HepG2 (cell line): ENCODE measurements around the gene LYSMD1. TPM values are rescaled to one million over a fixed set of nuclear protein-coding genes. Genes with fewer than 3 reads are reported as not detected.

Source experiments
- BHLHE40 ChIP-seq: IDR thresholded peaks from 2 replicates; pipeline ENCODE4 v1.6.1; 2011; ENCODE audit warnings: low read length, improper control_type of control experiment
- DZIP1 ChIP-seq: sonication (generic); formaldehyde crosslinking; IDR thresholded peaks from 2 replicates; pipeline ENCODE4 v1.5.0; 2020; ENCODE audit warnings: mild to moderate bottlenecking, missing genetic modification reagents
- FOXK1 ChIP-seq: sonication (generic); formaldehyde crosslinking; IDR thresholded peaks from 2 replicates; pipeline ENCODE4 v1.4.0; 2020; ENCODE audit warnings: low read depth, missing genetic modification reagents, borderline replicate concordance
- GLMP ChIP-seq: sonication (generic); formaldehyde crosslinking; IDR thresholded peaks from 2 replicates; pipeline ENCODE4 v1.9.0; 2021; ENCODE audit warnings: missing genetic modification reagents, mild to moderate bottlenecking, borderline replicate concordance
- GTF2F1 ChIP-seq: fragments of 150-350 bp; IDR thresholded peaks from 2 replicates; pipeline ENCODE4 v1.6.1; 2014; ENCODE audit warnings: low read length
- ISX ChIP-seq: sonication (generic); formaldehyde crosslinking; conservative IDR thresholded peaks from 2 replicates; pipeline ENCODE4 v1.5.0; 2020; ENCODE audit warnings: missing genetic modification reagents
- NFE2L2 ChIP-seq: fragments of 150-350 bp; IDR thresholded peaks from 2 replicates; pipeline ENCODE4 v1.6.1; 2014; ENCODE audit warnings: low read length
- NFRKB ChIP-seq: fragments of 450-650 bp; IDR thresholded peaks from 2 replicates; pipeline ENCODE4 v1.6.1; 2017
- REL ChIP-seq: sonication (generic); formaldehyde crosslinking; conservative IDR thresholded peaks from 2 replicates; pipeline ENCODE4 v1.8.0; 2022; ENCODE audit warnings: mild to moderate bottlenecking, missing genetic modification reagents, moderate library complexity
- RFX5 ChIP-seq: IDR thresholded peaks from 2 replicates; pipeline ENCODE4 v1.6.1; 2011; ENCODE audit warnings: low read depth, low read length, improper control_type of control experiment
- SATB2 ChIP-seq: sonication (generic); formaldehyde crosslinking; IDR thresholded peaks from 2 replicates; pipeline ENCODE4 v1.5.0; 2020; ENCODE audit warnings: missing genetic modification reagents
- SIX4 ChIP-seq: sonication (generic); formaldehyde crosslinking; IDR thresholded peaks from 2 replicates; pipeline ENCODE4 v1.4.0; 2020; ENCODE audit warnings: missing genetic modification reagents
- SMAD1 ChIP-seq: sonication (generic); formaldehyde crosslinking; IDR thresholded peaks from 2 replicates; pipeline ENCODE4 v1.4.0; 2020; ENCODE audit warnings: missing genetic modification reagents, low read depth, mild to moderate bottlenecking, borderline replicate concordance
- TBX3 ChIP-seq: fragments of 450-650 bp; IDR thresholded peaks from 2 replicates; pipeline ENCODE4 v1.6.1; 2017; ENCODE audit warnings: antibody characterized with exemption, mild to moderate bottlenecking, inconsistent platforms, borderline replicate concordance
- TFDP2 ChIP-seq: sonication (generic); formaldehyde crosslinking; IDR thresholded peaks from 2 replicates; pipeline ENCODE4 v1.4.0; 2020; ENCODE audit warnings: missing genetic modification reagents
- THAP9 ChIP-seq: sonication (generic); formaldehyde crosslinking; IDR thresholded peaks from 2 replicates; pipeline ENCODE4; 2020; ENCODE audit warnings: missing genetic modification reagents, mild to moderate bottlenecking, borderline replicate concordance
- ZNF24 ChIP-seq: fragments of 450-650 bp; IDR thresholded peaks from 2 replicates; pipeline ENCODE4 v1.6.1; 2017; ENCODE audit warnings: antibody characterized with exemption, mild to moderate bottlenecking
- ZNF33B ChIP-seq: sonication (generic); formaldehyde crosslinking; IDR thresholded peaks from 2 replicates; pipeline ENCODE4 v1.5.1; 2020; ENCODE audit warnings: mild to moderate bottlenecking, missing genetic modification reagents
- ZNF782 ChIP-seq: sonication (generic); formaldehyde crosslinking; IDR thresholded peaks from 2 replicates; pipeline ENCODE4 v1.4.0; 2020; ENCODE audit warnings: missing genetic modification reagents, mild to moderate bottlenecking, borderline replicate concordance
- ZSCAN25 ChIP-seq: sonication (generic); formaldehyde crosslinking; IDR thresholded peaks from 2 replicates; pipeline ENCODE4 v1.8.0; 2022; ENCODE audit warnings: mild to moderate bottlenecking, missing genetic modification reagents
- ZZZ3 ChIP-seq: sonication (generic); formaldehyde crosslinking; IDR thresholded peaks from 2 replicates; pipeline ENCODE4 v1.4.0; 2020; ENCODE audit warnings: missing genetic modification reagents, mild to moderate bottlenecking, borderline replicate concordance
- polyA plus RNA-seq, 8 experiments: library from polyadenylated mRNA; depleted of rRNA in 3 of 8; stranded (reverse) in 7 of 8; unstranded in 1 of 8; fragments of >200 nt; fragmentation: Illumina TruSeq in 4 of 8; extraction: Trizol in 4 of 8; gene quantifications; 2 replicates each; pipeline versions ENCODE4 v1.2.1 to v1.2.3, GENCODE V29; 2011 to 2016; ENCODE audit warnings: low read depth in 4 of 8, missing spikeins in 1 of 8, mixed read lengths in 1 of 8; ENCODE audit not compliant: insufficient read depth in 1 of 8
- total RNA-seq, 5 experiments: library from RNA; depleted of rRNA; stranded (reverse); fragments of >200 nt; fragmentation: Illumina TruSeq; extraction: Trizol; gene quantifications; 2 replicates each; pipeline ENCODE4 v1.2.3, GENCODE V29; 2016; ENCODE audit warnings: low read depth in 1 of 5
- TF ChIP-seq, protein P1 (sequence below): sonication (generic); formaldehyde crosslinking; IDR thresholded peaks from 2 replicates; pipeline ENCODE4 v1.5.1; 2020; ENCODE audit warnings: missing genetic modification reagents, mild to moderate bottlenecking, borderline replicate concordance

The LYSMD1 gene
- total and polyA plus RNA-seq, 2 of the 13 experiments (the other 11 are each of a cell fraction or from before 2014, with no cell fraction given) = 3.8 to 4.8 TPM

- no peak for TF ChIP-seq ZSCAN25 (CRISPR knock-in tag)
- no peak for TF ChIP-seq ZNF24
- 0 out of 2 replicates have a peak, but pooled peaks have one; percentile 32 for TF ChIP-seq REL (CRISPR knock-in tag)
- TF ChIP-seq THAP9 (CRISPR knock-in tag) = no peak
- TF ChIP-seq, protein P1, sequence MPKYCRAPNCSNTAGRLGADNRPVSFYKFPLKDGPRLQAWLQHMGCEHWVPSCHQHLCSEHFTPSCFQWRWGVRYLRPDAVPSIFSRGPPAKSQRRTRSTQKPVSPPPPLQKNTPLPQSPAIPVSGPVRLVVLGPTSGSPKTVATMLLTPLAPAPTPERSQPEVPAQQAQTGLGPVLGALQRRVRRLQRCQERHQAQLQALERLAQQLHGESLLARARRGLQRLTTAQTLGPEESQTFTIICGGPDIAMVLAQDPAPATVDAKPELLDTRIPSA (CRISPR knock-in tag) = no peak
- no peak for TF ChIP-seq ZNF33B (CRISPR knock-in tag)
- no peak for TF ChIP-seq SMAD1 (CRISPR knock-in tag)
- no peak for TF ChIP-seq RFX5
- no peak for TF ChIP-seq SIX4 (CRISPR knock-in tag)
- TF ChIP-seq TBX3 = no peak
- TF ChIP-seq NFRKB = no peak
- TF ChIP-seq ZNF782 (CRISPR knock-in tag) = no peak
- no peak for TF ChIP-seq GLMP (CRISPR knock-in tag)
- TF ChIP-seq TFDP2 (CRISPR knock-in tag) = no peak
- no peak for TF ChIP-seq ISX
- no peak for TF ChIP-seq NFE2L2
- no peak for TF ChIP-seq SATB2
- TF ChIP-seq GTF2F1 = no peak
- TF ChIP-seq ZZZ3 (CRISPR knock-in tag) = no peak
- no peak for TF ChIP-seq DZIP1 (CRISPR knock-in tag)
- no peak for TF ChIP-seq BHLHE40
- TF ChIP-seq FOXK1 (CRISPR knock-in tag) = no peak
Measured at GRCh38 chr1:151196292-151196800, 30.6 kb upstream of the LYSMD1 start (continued).
